Prostate gland (tissue), 2 donors: Measurements from ENCODE around the gene PLEKHH1.

Experiments
- CTCF ChIP-seq, 4 experiments: fragments of 200-600 bp in 2 of 4; fragments of 450-650 bp in 2 of 4; sonication (generic) in 2 of 4; IDR thresholded peaks; 1 replicate in 3 of 4; 2 replicates in 1 of 4; pipeline ENCODE4 v1.5.1; 2016 to 2019; ENCODE audit warnings: antibody characterized with exemption in 4 of 4, mild to moderate bottlenecking in 2 of 4, moderate library complexity in 2 of 4
- POLR2A ChIP-seq: fragments of 450-650 bp; IDR thresholded peaks from one replicate; pipeline ENCODE4 v1.6.1; 2016; ENCODE audit warnings: antibody characterized with exemption, mild to moderate bottlenecking

GRCh38 chr14:67557118-67557517, 24.0 kb downstream of the PLEKHH1 start:
- no peak for TF ChIP-seq POLR2A
- no peak for TF ChIP-seq CTCF (IDR thresholded peaks at IDR 0.05)
